Ectodermal cell (in vitro differentiated cells): Measurements from ENCODE around the gene TGM5.

Experiments used
- H3K27ac ChIP-seq: 2 replicates; pipeline ENCODE4 v1.7.0; 2013; ENCODE audit warnings: mild to moderate bottlenecking, low read depth, low read length; ENCODE audit not compliant: insufficient read depth, poor library complexity, severe bottlenecking
- H3K27me3 ChIP-seq: 2 replicates; pipeline ENCODE4 v1.7.0; 2013; ENCODE audit warnings: mild to moderate bottlenecking, low read length; ENCODE audit not compliant: insufficient read depth, control insufficient read depth, poor library complexity, severe bottlenecking
- H3K36me3 ChIP-seq: one replicate; pipeline ENCODE4 v1.7.0; 2013; ENCODE audit warnings: low read length; ENCODE audit not compliant: control insufficient read depth, insufficient read depth
- H3K4me1 ChIP-seq: one replicate; pipeline ENCODE4 v1.7.0; 2013; ENCODE audit warnings: low read length; ENCODE audit not compliant: control insufficient read depth, insufficient read depth
- H3K4me3 ChIP-seq: 2 replicates; pipeline ENCODE4 v1.7.0; 2013; ENCODE audit warnings: low read depth, low read length, control low read depth; ENCODE audit not compliant: insufficient read depth
- H3K9me3 ChIP-seq: 2 replicates; pipeline ENCODE4 v1.7.0; 2013; ENCODE audit warnings: mild to moderate bottlenecking, low read length, moderate library complexity; ENCODE audit not compliant: control insufficient read depth
- WGBS, 2 experiments: methylation state at CpG; one replicate each; pipeline ENCODE4 v1.1.7; 2013; ENCODE audit warnings: missing lambda C conversion rate in 2 of 2; 5-methylcytosine and 5-hydroxymethylcytosine counted together

The TGM5 gene

GRCh38 chr15:43218908-43219706 lies 47.6 kb downstream of the TGM5 start:
- Histone ChIP-seq H3K9me3 (no peaks in the 10 kb centered on the region), H3K4me1 (no peaks in the 10 kb centered on the region), H3K27me3 (no peaks in the 10 kb centered on the region), H3K27ac (no peak overlapping the region), H3K36me3 (no peaks in the 10 kb centered on the region), H3K4me3 (no peak overlapping the region)
- 56% methylated on average over 12 of the region's 13 CpGs for WGBS, 2 experiments

GRCh38 chr15:43215961-43216360 lies 50.8 kb downstream of the TGM5 start:
- Histone ChIP-seq H3K9me3 (no peaks in the 10 kb centered on the region), H3K27ac (no peak overlapping the region), H3K4me3 (no peak overlapping the region), H3K4me1 (no peaks in the 10 kb centered on the region), H3K36me3 (no peaks in the 10 kb centered on the region), H3K27me3 (no peaks in the 10 kb centered on the region)
- WGBS, 2 experiments, result 93% methylated on average over 7 of the region's 7 CpGs

- 91 to 93% methylated on average over 6 of the region's 6 CpGs for WGBS, 2 experiments
These were observed 52.0 kb downstream of the TGM5 start for GRCh38 chr15:43214592-43215295.

DNA sequence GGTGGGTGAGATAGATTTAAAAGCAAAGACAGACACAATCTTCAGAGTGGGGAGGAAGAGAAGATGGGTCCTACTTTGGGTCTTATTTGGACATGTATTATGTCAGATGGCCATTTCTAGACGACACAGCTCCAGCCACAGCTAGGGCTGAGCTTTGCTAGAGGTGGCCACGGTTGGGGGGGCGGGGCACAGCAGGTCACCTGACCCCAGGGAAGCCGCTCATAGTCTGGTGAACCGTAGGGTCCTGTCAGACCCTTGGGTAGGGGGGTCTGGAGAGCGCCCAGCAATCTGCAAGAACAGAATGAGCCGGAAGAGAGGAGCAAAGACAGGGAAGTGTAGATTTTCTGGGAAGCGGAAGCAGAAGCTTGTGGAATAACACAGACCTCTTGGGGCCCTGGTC lies 52.6 kb downstream of the TGM5 start:
- no peaks in the 10 kb centered on the region for H3K9me3 ChIP-seq
- no peaks in the 10 kb centered on the region for H3K4me1 ChIP-seq
- H3K27ac ChIP-seq, result no peak overlapping the region
- WGBS, 2 experiments, result 79% methylated on average over 8 of the region's 8 CpGs
- no peaks in the 10 kb centered on the region for H3K36me3 ChIP-seq
- H3K4me3 ChIP-seq, result no peak overlapping the region
- H3K27me3 ChIP-seq, result no peaks in the 10 kb centered on the region

More at GRCh38 chr15:43214592-43215295, 52.0 kb downstream of the TGM5 start:
- Histone ChIP-seq H3K36me3 (no peaks in the 10 kb centered on the region), H3K27ac (no peak overlapping the region), H3K4me1 (no peaks in the 10 kb centered on the region), H3K9me3 (no peaks in the 10 kb centered on the region), H3K27me3 (no peaks in the 10 kb centered on the region), H3K4me3 (no peak overlapping the region)

DNA sequence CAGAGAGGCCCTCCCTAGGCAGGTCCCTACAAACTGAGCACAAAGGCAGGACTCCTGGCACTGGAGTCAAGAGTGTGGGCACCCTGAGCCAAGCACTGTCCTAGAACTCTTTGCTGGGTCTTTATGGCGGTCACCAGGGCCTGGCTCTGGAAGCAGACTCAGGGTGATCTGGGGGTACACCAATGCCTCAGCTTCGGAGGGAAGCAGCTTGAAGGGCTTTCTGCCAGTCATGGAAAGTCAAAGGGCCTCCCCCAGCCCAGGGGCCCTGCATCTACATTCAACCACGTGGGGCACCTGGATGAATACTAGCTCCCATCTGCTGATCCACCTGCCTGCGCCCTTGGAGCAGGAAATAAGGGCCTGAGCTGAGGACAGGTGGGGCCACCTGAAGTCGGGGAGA lies 53.3 kb downstream of the TGM5 start:
- Histone ChIP-seq H3K4me1 (no peaks in the 10 kb centered on the region), H3K36me3 (no peaks in the 10 kb centered on the region), H3K27ac (no peak overlapping the region), H3K4me3 (no peak overlapping the region), H3K9me3 (no peaks in the 10 kb centered on the region), H3K27me3 (no peaks in the 10 kb centered on the region)
- WGBS, 2 experiments, result 90 to 91% methylated on average over 5 of the region's 5 CpGs

- H3K36me3 ChIP-seq, result no peaks in the 10 kb centered on the region
- no peaks in the 10 kb centered on the region for H3K4me1 ChIP-seq
- no peak overlapping the region for H3K27ac ChIP-seq
- H3K27me3 ChIP-seq, result no peaks in the 10 kb centered on the region
- H3K9me3 ChIP-seq, result no peaks in the 10 kb centered on the region
- H3K4me3 ChIP-seq, result no peak overlapping the region
These were observed 53.8 kb downstream of the TGM5 start for GRCh38 chr15:43212951-43213350.

DNA sequence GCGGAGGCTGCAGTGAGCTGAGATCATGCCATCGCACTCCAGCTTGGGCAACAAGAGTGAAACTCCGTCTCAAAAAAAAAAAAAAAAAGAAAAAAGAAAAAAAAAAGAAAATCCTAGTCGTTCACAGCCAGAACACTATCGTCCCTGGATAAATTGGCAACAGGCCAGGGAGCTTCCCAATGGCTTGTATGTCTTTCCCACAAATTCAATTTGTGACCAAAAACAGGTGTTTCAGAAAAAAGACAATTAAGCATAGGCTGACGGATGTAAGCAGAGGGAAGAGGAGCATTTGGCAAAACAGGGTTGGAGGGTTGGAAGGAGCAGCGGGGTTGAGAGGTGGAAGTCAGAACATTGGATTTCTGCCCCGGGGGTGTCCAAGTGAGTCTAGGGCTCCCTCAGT lies 54.4 kb downstream of the TGM5 start:
- no peaks in the 10 kb centered on the region for H3K27me3 ChIP-seq
- H3K9me3 ChIP-seq, result no peaks in the 10 kb centered on the region
- no peaks in the 10 kb centered on the region for H3K36me3 ChIP-seq
- no peak overlapping the region for H3K27ac ChIP-seq
- 91 to 93% methylated on average over 8 of the region's 8 CpGs for WGBS, 2 experiments
- H3K4me1 ChIP-seq, result no peaks in the 10 kb centered on the region
- H3K4me3 ChIP-seq, result no peak overlapping the region

- Histone ChIP-seq H3K4me1 (no peaks in the 10 kb centered on the region), H3K36me3 (no peaks in the 10 kb centered on the region), H3K9me3 (no peaks in the 10 kb centered on the region), H3K27me3 (no peaks in the 10 kb centered on the region), H3K27ac (no peak overlapping the region), H3K4me3 (no peak overlapping the region)
- 95 to 98% methylated on average over 4 of the region's 4 CpGs for WGBS, 2 experiments
These were observed 55.4 kb downstream of the TGM5 start for GRCh38 chr15:43211224-43211735.

DNA sequence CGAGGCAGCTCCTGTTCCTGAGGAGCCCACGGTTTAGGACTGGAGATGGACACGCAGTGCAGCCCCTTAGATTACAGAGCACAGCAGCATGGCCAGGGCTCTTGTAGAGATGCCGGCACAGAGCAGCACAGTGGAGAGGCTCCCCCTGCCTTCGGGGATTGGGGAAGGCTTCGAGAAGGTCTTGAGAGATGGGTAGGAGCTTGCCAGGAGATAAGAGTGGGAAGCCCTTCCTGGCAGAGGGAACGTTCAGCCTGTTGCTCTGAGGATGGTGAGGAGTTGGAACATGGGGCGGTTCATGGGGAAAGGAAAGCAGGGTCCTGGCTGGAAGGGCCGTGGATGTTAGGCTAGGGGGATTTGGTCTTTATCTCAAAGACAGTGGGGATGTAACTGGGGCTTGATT lies 55.9 kb downstream of the TGM5 start:
- no peaks in the 10 kb centered on the region for H3K9me3 ChIP-seq
- H3K27ac ChIP-seq, result no peak overlapping the region
- no peaks in the 10 kb centered on the region for H3K27me3 ChIP-seq
- WGBS, 2 experiments, result 89 to 92% methylated on average over 9 of the region's 9 CpGs
- H3K4me1 ChIP-seq, result no peaks in the 10 kb centered on the region
- no peak overlapping the region for H3K4me3 ChIP-seq
- no peaks in the 10 kb centered on the region for H3K36me3 ChIP-seq

DNA sequence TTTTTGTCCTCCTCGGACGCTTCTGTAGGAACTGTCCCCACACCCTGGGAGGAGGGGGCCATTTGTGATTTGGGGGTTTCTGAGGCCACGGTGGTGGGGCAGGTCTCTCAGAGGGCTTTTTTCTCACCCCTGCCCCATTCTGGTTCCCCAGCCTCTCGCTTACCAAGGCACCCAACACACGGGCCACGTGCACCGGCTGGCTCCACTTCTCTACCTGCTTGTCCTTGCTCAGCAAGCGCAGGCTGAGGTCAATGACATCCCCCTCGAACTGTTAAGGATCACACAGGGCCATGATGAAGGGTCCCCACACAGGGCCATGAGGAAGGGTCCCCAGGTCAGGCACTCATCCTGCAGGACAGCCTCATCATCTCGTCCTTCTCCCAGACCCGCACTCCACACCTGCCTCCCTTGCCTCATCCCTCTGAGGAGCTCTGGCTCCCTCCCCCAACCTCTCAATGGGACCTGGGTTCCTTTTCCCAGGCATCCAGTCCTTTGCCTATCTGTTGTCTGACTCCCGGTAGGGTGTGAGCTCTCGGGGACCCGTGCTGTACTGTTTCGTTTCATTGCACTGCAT lies 56.5 kb downstream of the TGM5 start:
- 93 to 94% methylated on average over 15 of the region's 15 CpGs for WGBS, 2 experiments
- Histone ChIP-seq H3K27ac (no peak overlapping the region), H3K4me1 (no peaks in the 10 kb centered on the region), H3K9me3 (no peaks in the 10 kb centered on the region), H3K27me3 (no peaks in the 10 kb centered on the region), H3K36me3 (no peaks in the 10 kb centered on the region), H3K4me3 (no peak overlapping the region)
